GM23248 (cell line): Measurements from ENCODE around the gene PKD1L1. TPM values are rescaled to one million over a fixed set of nuclear protein-coding genes. Genes with fewer than 3 reads are reported as not detected.
A peak's percentile ranks its signal among the peaks of the same experiment; 100 is the strongest.

Experiments
- DNase-seq: peaks from one replicate; pipeline ENCODE4 v3.0.0-alpha.2; 2015
- H2AFZ ChIP-seq: fragments of 200-600 bp; sonication (generic); 2 replicates; pipeline ENCODE4 v1.6.1; 2016; ENCODE audit warnings: antibody characterized with exemption
- H3F3A ChIP-seq: fragments of 200-600 bp; sonication (generic); 2 replicates; pipeline ENCODE4 v1.6.1; 2016; ENCODE audit warnings: mild to moderate bottlenecking, antibody characterized with exemption, mixed run types; ENCODE audit not compliant: insufficient read depth
- H3K27ac ChIP-seq: fragments of 200-600 bp; sonication (generic); 2 replicates; pipeline ENCODE4 v1.5.1; 2016; ENCODE audit warnings: mild to moderate bottlenecking
- H3K27me3 ChIP-seq: fragments of 200-600 bp; sonication (generic); replicated peaks from 2 replicates; pipeline ENCODE4 v1.6.1; 2016; ENCODE audit warnings: mild to moderate bottlenecking; ENCODE audit not compliant: insufficient read depth
- H3K36me3 ChIP-seq: fragments of 200-600 bp; sonication (generic); 2 replicates; pipeline ENCODE4 v1.6.1; 2016; ENCODE audit warnings: low read depth, mild to moderate bottlenecking
- H3K4me1 ChIP-seq: fragments of 200-600 bp; sonication (generic); 2 replicates; pipeline ENCODE4 v1.6.1; 2016; ENCODE audit warnings: mild to moderate bottlenecking; ENCODE audit not compliant: insufficient read depth
- H3K4me2 ChIP-seq: fragments of 200-600 bp; sonication (generic); one replicate; pipeline ENCODE4 v1.6.1; 2016; ENCODE audit warnings: mild to moderate bottlenecking; ENCODE audit not compliant: unreplicated experiment
- H3K4me3 ChIP-seq: fragments of 200-600 bp; sonication (generic); 2 replicates; pipeline ENCODE4 v1.5.1; 2016; ENCODE audit warnings: mild to moderate bottlenecking
- H3K79me2 ChIP-seq: fragments of 200-600 bp; sonication (generic); 2 replicates; pipeline ENCODE4 v1.6.1; 2016; ENCODE audit warnings: mild to moderate bottlenecking; ENCODE audit not compliant: insufficient read depth
- H3K9ac ChIP-seq: fragments of 200-600 bp; sonication (generic); 2 replicates; pipeline ENCODE4 v1.6.1; 2016; ENCODE audit warnings: mild to moderate bottlenecking
- H3K9me2 ChIP-seq: fragments of 200-600 bp; sonication (generic); 2 replicates; pipeline ENCODE4 v1.6.1; 2016; ENCODE audit warnings: mixed run types, mild to moderate bottlenecking, moderate library complexity; ENCODE audit not compliant: insufficient read depth
- H3K9me3 ChIP-seq: fragments of 200-600 bp; sonication (generic); one replicate; pipeline ENCODE4 v1.6.1; 2017; ENCODE audit warnings: low read depth
- H4K20me1 ChIP-seq: fragments of 200-600 bp; sonication (generic); 2 replicates; pipeline ENCODE4 v1.6.0; 2016; ENCODE audit not compliant: insufficient read depth
- EZH2 ChIP-seq: fragments of 200-600 bp; sonication (generic); IDR thresholded peaks from 2 replicates; pipeline ENCODE4 v1.6.1; 2018; ENCODE audit warnings: antibody characterized with exemption, mild to moderate bottlenecking; ENCODE audit not compliant: insufficient read depth, poor library complexity, severe bottlenecking
- EZH2phosphoT487 ChIP-seq: fragments of 200-600 bp; sonication (generic); IDR thresholded peaks from 2 replicates; pipeline ENCODE4 v1.6.1; 2018; ENCODE audit warnings: antibody characterized with exemption, moderate library complexity, mild to moderate bottlenecking, low read depth; ENCODE audit not compliant: insufficient read depth
- WGBS, 2 experiments: methylation state at CpG; one replicate each; pipeline ENCODE4 v1.1.6; 2015 to 2017; ENCODE audit warnings: low lambda C conversion rate in 2 of 2, low coverage in 1 of 2; ENCODE audit errors: missing lambda C conversion rate in 2 of 2; 5-methylcytosine and 5-hydroxymethylcytosine counted together
- in situ Hi-C: fragments of 300-500 bp; cut with MboI; formaldehyde crosslinking; loops from 2 replicates; pipeline ENCODE4 v1.15.0; 2020
- polyA plus RNA-seq: library from polyadenylated mRNA; unstranded; fragments of >200 nt; fragmentation: Nextera tagmentation; extraction: Ambion mirVana; gene quantifications from 2 replicates; pipeline ENCODE4 v1.2.1, GENCODE V29; 2016
- total RNA-seq: library from RNA; depleted of rRNA; stranded (reverse); fragments of >200 nt; shearing (Covaris generic); gene quantifications from 2 replicates; pipeline ENCODE4 v1.2.3, GENCODE V29; 2014

The PKD1L1 gene
- total and polyA plus RNA-seq, 2 experiments from 2014 or later = 0.06 to 0.11 TPM

DNA sequence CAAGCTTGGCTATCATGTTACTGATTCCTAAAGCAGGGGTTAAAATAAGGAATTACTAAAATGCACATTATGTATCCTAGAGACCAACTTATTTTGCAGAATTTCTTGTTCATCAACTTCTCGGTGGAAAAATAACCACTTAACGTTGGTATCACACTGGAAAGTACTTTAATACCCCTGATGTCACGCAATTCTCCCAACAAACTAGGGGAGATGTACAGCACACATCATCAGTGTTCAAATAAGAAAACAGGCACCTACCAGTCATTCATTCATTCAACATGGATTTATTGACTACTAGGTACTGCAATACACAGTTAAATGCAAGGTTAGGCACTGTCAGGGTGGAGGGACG, 30.5 kb upstream of the PKD1L1 start:
- H3K9me2 ChIP-seq = no peaks in the 10 kb centered on the region
- H3F3A ChIP-seq = peaks cover 18% of the 10 kb centered on the region
- H3K4me3 ChIP-seq = peak overlapping the region; percentile 93
- H3K4me2 ChIP-seq = peak overlapping the region; percentile 93
- peaks cover 18% of the 10 kb centered on the region; the same call in 1 of the 2 replicates for H3K4me1 ChIP-seq
- DNase-seq = no peak
- no peak for TF ChIP-seq EZH2
- TF ChIP-seq EZH2phosphoT487 = no peak
- peak overlapping the region; percentile 86 for H3K9ac ChIP-seq
- 2% methylated on average over 4 of the region's 4 CpGs for WGBS, 2 experiments
- no peaks in the 10 kb centered on the region for H4K20me1 ChIP-seq
- peak overlapping the region; percentile 72; the same call in 1 of the 2 replicates for H3K27ac ChIP-seq
- H3K27me3 ChIP-seq = no peaks in the 10 kb centered on the region
- peak overlapping the region; percentile 80 for H2AFZ ChIP-seq
- H3K79me2 ChIP-seq = peaks cover 26% of the 10 kb centered on the region
- no peaks in the 10 kb centered on the region for H3K9me3 ChIP-seq
- in situ Hi-C loops = no loop called here
- peaks cover 37% of the 10 kb centered on the region for H3K36me3 ChIP-seq

GRCh38 chr7:47973739-47974138, 25.5 kb upstream of the PKD1L1 start:
- Histone ChIP-seq H4K20me1 (no peaks in the 10 kb centered on the region), H3K4me2 (no peak overlapping the region), H3K36me3 (peaks cover 57% of the 10 kb centered on the region), H3F3A (0 out of 2 replicates have a peak, but pooled peaks cover 14% of the 10 kb centered on the region), H3K27me3 (no peaks in the 10 kb centered on the region), H3K9ac (no peak overlapping the region), H2AFZ (no peak overlapping the region), H3K9me3 (no peaks in the 10 kb centered on the region), H3K9me2 (no peaks in the 10 kb centered on the region), H3K79me2 (peaks cover 29% of the 10 kb centered on the region), H3K4me3 (no peak overlapping the region), H3K4me1 (peaks cover 10% of the 10 kb centered on the region; the same call in 1 of the 2 replicates), H3K27ac (no peak overlapping the region)
- in situ Hi-C loops = no loop called here
- no peak for DNase-seq
- TF ChIP-seq EZH2 (no peak), EZH2phosphoT487 (no peak)
- WGBS, 2 experiments = 52 to 65% methylated on average over 1 of the region's 1 CpG

DNA sequence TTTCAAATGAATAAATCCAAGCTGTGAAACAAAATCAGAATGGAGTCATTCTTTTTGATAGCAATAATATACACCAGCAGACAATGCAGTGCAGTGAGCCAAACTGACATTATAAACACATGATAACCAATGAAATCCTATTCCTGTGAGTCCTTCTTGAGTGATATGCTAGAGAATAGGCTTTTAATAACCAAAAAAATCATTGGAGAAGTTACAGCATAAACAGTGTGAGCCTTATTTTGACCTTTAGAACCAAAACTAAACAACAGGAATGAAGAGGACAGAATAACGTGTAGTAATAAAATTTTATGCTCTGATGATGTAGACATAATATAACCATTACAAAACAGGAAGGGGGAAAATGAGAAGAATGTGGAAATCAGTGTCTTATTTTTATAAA, 22.5 kb upstream of the PKD1L1 start:
- Histone ChIP-seq H3K4me3 (no peak overlapping the region), H4K20me1 (no peaks in the 10 kb centered on the region), H3K4me2 (no peak overlapping the region), H3K9me3 (no peaks in the 10 kb centered on the region), H3K36me3 (peaks cover 56% of the 10 kb centered on the region), H3K27ac (0 out of 2 replicates have a peak overlapping the region, but pooled peaks have one; percentile 9), H3K4me1 (no peaks in the 10 kb centered on the region; the same call in 1 of the 2 replicates), H3K9ac (0 out of 2 replicates have a peak overlapping the region, but pooled peaks have one; percentile 16), H3K9me2 (no peaks in the 10 kb centered on the region), H3K27me3 (no peaks in the 10 kb centered on the region), H3K79me2 (peaks cover 9% of the 10 kb centered on the region; the same call in 1 of the 2 replicates), H2AFZ (no peak overlapping the region), H3F3A (0 out of 2 replicates have a peak, but pooled peaks cover 14% of the 10 kb centered on the region)
- in situ Hi-C loops = no loop called here
- TF ChIP-seq EZH2 (no peak), EZH2phosphoT487 (no peak)
- no peak for DNase-seq
- WGBS, 2 experiments = 31 to 36% methylated on average over 1 of the region's 1 CpG

GRCh38 chr7:47968847-47969774, 20.8 kb upstream of the PKD1L1 start:
- Histone ChIP-seq H3K9me3 (no peaks in the 10 kb centered on the region), H4K20me1 (no peaks in the 10 kb centered on the region), H3K36me3 (peaks cover 62% of the 10 kb centered on the region), H3K27me3 (no peaks in the 10 kb centered on the region), H3K79me2 (peaks cover 7% of the 10 kb centered on the region; the same call in 1 of the 2 replicates), H3K4me3 (no peak overlapping the region), H3K4me1 (no peaks in the 10 kb centered on the region; the same call in 1 of the 2 replicates), H3F3A (0 out of 2 replicates have a peak, but pooled peaks cover 14% of the 10 kb centered on the region), H3K27ac (no peak overlapping the region), H3K4me2 (no peak overlapping the region), H2AFZ (no peak overlapping the region), H3K9me2 (no peaks in the 10 kb centered on the region), H3K9ac (no peak overlapping the region)
- in situ Hi-C loops = no loop called here
- peak; percentile 62 for DNase-seq
- no peak for TF ChIP-seq EZH2
- no peak for TF ChIP-seq EZH2phosphoT487
- 81 to 85% methylated on average over 5 of the region's 5 CpGs for WGBS, 2 experiments
